NCI-H82 treated with DMSO at 0.1 percent for 48 hours (cell line): ENCODE measurements around the gene NAA10.
A peak's percentile ranks its signal among the peaks of the same experiment; 100 is the strongest.

Experiments used
- DNase-seq: peaks from one replicate; lab custom pipeline; 2025; ENCODE audit not compliant: unreplicated experiment; lab: John Stamatoyannopoulos, UW

The NAA10 gene

GRCh38 chrX:153948847-153949805 lies 14.3 kb upstream of the NAA10 start:
- no peak for DNase-seq

GRCh38 chrX:153948002-153948466 lies 13.2 kb upstream of the NAA10 start:
- DNase-seq, result no peak

GRCh38 chrX:153947009-153947769 lies 12.4 kb upstream of the NAA10 start:
- DNase-seq, result peak; percentile 70

GRCh38 chrX:153945956-153946943 lies 11.4 kb upstream of the NAA10 start:
- no peak for DNase-seq

- no peak for DNase-seq
Measured at GRCh38 chrX:153944800-153945150, 9.9 kb upstream of the NAA10 start.

GRCh38 chrX:153944140-153944799 lies 9.4 kb upstream of the NAA10 start, which contains the start of gene RENBP:
TSS of gene RENBP (minus strand) at chrX:153944643. CDS start at chrX:153944610, 33 bp downstream.
- DNase-seq, result peak; percentile 34

- no peak for DNase-seq
Measured at GRCh38 chrX:153941336-153942252, 6.8 kb upstream of the NAA10 start.

GRCh38 chrX:153939573-153939972 lies 4.7 kb upstream of the NAA10 start:
- no peak for DNase-seq

- DNase-seq, result no peak
Measured at GRCh38 chrX:153938226-153938786, 3.5 kb upstream of the NAA10 start.

GRCh38 chrX:153937056-153937455 lies 2.2 kb upstream of the NAA10 start:
- no peak for DNase-seq

- DNase-seq, result no peak
Measured at GRCh38 chrX:153935326-153935851, 552 bp upstream of the NAA10 start.

- no peak for DNase-seq
Measured at GRCh38 chrX:153934148-153934761, 582 bp downstream of the NAA10 start.

GRCh38 chrX:153933748-153934147 lies 1.1 kb downstream of the NAA10 start:
- no peak for DNase-seq

- DNase-seq, result no peak
Measured at GRCh38 chrX:153932220-153932915, 2.5 kb downstream of the NAA10 start.

- DNase-seq, result no peak
Measured at GRCh38 chrX:153931748-153932147, 3.1 kb downstream of the NAA10 start.

GRCh38 chrX:153931151-153931550 lies 3.7 kb downstream of the NAA10 start:
- no peak for DNase-seq
